Muscle layer of duodenum (tissue), 2 donors: ENCODE data around the gene SH3PXD2A.
"Not testable (repeated sequence)": the region's sequence is repeated elsewhere in the genome, so short reads cannot be mapped to it uniquely, and the experiment has no call there.

Experiments
- H3K27ac ChIP-seq: one replicate; pipeline ENCODE4 v1.7.0; 2013; ENCODE audit warnings: mild to moderate bottlenecking, low read length
- H3K27me3 ChIP-seq: one replicate; pipeline ENCODE4 v1.7.0; 2013; ENCODE audit warnings: low read depth, mild to moderate bottlenecking, control low read depth, low read length
- H3K36me3 ChIP-seq, 2 donors: one replicate each; pipeline ENCODE4 v1.7.0; 2013; ENCODE audit warnings: low read length in 2 of 2, control low read depth in 1 of 2, mild to moderate bottlenecking in 1 of 2; ENCODE audit not compliant: insufficient read depth in 2 of 2, control insufficient read depth in 1 of 2
- H3K4me1 ChIP-seq, 2 donors: one replicate each; pipeline ENCODE4 v1.7.0; 2013; ENCODE audit warnings: low read length in 2 of 2, mild to moderate bottlenecking in 2 of 2, control low read depth in 1 of 2, moderate library complexity in 1 of 2; ENCODE audit not compliant: insufficient read depth in 2 of 2, control insufficient read depth in 1 of 2
- H3K4me3 ChIP-seq, 2 donors: one replicate each; pipeline ENCODE4 v1.7.0; 2013; ENCODE audit warnings: low read length in 2 of 2, low read depth in 1 of 2, mild to moderate bottlenecking in 1 of 2
- H3K9me3 ChIP-seq, 2 donors: one replicate each; pipeline ENCODE4 v1.7.0; 2013; ENCODE audit warnings: low read length in 2 of 2, control low read depth in 1 of 2, mild to moderate bottlenecking in 1 of 2; ENCODE audit not compliant: control insufficient read depth in 1 of 2
- donor health status: healthy.

Gene SH3PXD2A

GRCh38 chr10:103734731-103735130, 120.6 kb downstream of the SH3PXD2A start:
- no peaks in the 10 kb centered on the region for H3K27me3 ChIP-seq
- no peaks in the 10 kb centered on the region for H3K36me3 ChIP-seq
- H3K4me3 ChIP-seq = no peak overlapping the region
- H3K27ac ChIP-seq = peak overlapping the region; percentile 37
- peaks cover 10 to 21% of the 10 kb centered on the region in 2 donors for H3K4me1 ChIP-seq
- no peaks in the 10 kb centered on the region for H3K9me3 ChIP-seq

- peaks cover 0 to 8% of the 10 kb centered on the region in 2 donors for H3K4me1 ChIP-seq
- no peaks in the 10 kb centered on the region for H3K9me3 ChIP-seq
- H3K36me3 ChIP-seq = no peaks in the 10 kb centered on the region
- H3K4me3 ChIP-seq = no peak overlapping the region
- H3K27ac ChIP-seq = no peak overlapping the region
- no peaks in the 10 kb centered on the region for H3K27me3 ChIP-seq
Observed at GRCh38 chr10:103733045-103733419, 122.3 kb downstream of the SH3PXD2A start.

- Histone ChIP-seq H3K4me1 (peaks cover 0 to 10% of the 10 kb centered on the region in 2 donors), H3K9me3 (no peaks in the 10 kb centered on the region), H3K4me3 (no peak overlapping the region), H3K36me3 (no peaks in the 10 kb centered on the region), H3K27ac (no peak overlapping the region), H3K27me3 (no peaks in the 10 kb centered on the region)
Observed at GRCh38 chr10:103732339-103733044, 122.9 kb downstream of the SH3PXD2A start.

GRCh38 chr10:103731609-103732270, 123.6 kb downstream of the SH3PXD2A start:
- no peaks in the 10 kb centered on the region for H3K36me3 ChIP-seq
- no peaks in the 10 kb centered on the region for H3K9me3 ChIP-seq
- no peak overlapping the region for H3K4me3 ChIP-seq
- H3K27me3 ChIP-seq = no peaks in the 10 kb centered on the region
- H3K4me1 ChIP-seq = peaks cover 0 to 15% of the 10 kb centered on the region in 2 donors
- H3K27ac ChIP-seq = no peak overlapping the region

- not testable (repeated sequence) for H3K27me3 ChIP-seq, H3K36me3 ChIP-seq, H3K9me3 ChIP-seq, H3K27ac ChIP-seq, H3K4me3 ChIP-seq
- H3K4me1 ChIP-seq = peaks cover 0 to 15% of the 10 kb centered on the region in 2 donors
Observed at GRCh38 chr10:103731026-103731425, 124.3 kb downstream of the SH3PXD2A start.

GRCh38 chr10:103729851-103730250, 125.5 kb downstream of the SH3PXD2A start:
- no peaks in the 10 kb centered on the region for H3K27me3 ChIP-seq
- no peak overlapping the region for H3K4me3 ChIP-seq
- peaks cover 0 to 15% of the 10 kb centered on the region in 2 donors for H3K4me1 ChIP-seq
- no peaks in the 10 kb centered on the region for H3K9me3 ChIP-seq
- H3K36me3 ChIP-seq = no peaks in the 10 kb centered on the region
- no peak overlapping the region for H3K27ac ChIP-seq

- H3K4me3 ChIP-seq = no peak overlapping the region
- no peaks in the 10 kb centered on the region for H3K27me3 ChIP-seq
- H3K27ac ChIP-seq = no peak overlapping the region
- H3K36me3 ChIP-seq = peaks cover 2 to 3% of the 10 kb centered on the region in 2 donors
- H3K4me1 ChIP-seq = peaks cover 0 to 15% of the 10 kb centered on the region in 2 donors
- H3K9me3 ChIP-seq = no peaks in the 10 kb centered on the region
Observed at GRCh38 chr10:103727991-103728689, 127.2 kb downstream of the SH3PXD2A start.

GRCh38 chr10:103727546-103727963, 127.8 kb downstream of the SH3PXD2A start:
- Histone ChIP-seq H3K27ac (no peak overlapping the region), H3K27me3 (no peaks in the 10 kb centered on the region), H3K36me3 (peaks cover 3 to 5% of the 10 kb centered on the region in 2 donors), H3K4me1 (peaks cover 0 to 15% of the 10 kb centered on the region in 2 donors), H3K4me3 (no peak overlapping the region), H3K9me3 (no peaks in the 10 kb centered on the region)

- Histone ChIP-seq H3K9me3 (no peaks in the 10 kb centered on the region), H3K36me3 (peaks cover 3 to 5% of the 10 kb centered on the region in 2 donors), H3K27ac (no peak overlapping the region), H3K4me3 (no peak overlapping the region), H3K27me3 (no peaks in the 10 kb centered on the region), H3K4me1 (peaks cover 0 to 15% of the 10 kb centered on the region in 2 donors)
Observed at GRCh38 chr10:103726637-103727036, 128.7 kb downstream of the SH3PXD2A start.

GRCh38 chr10:103725242-103725641, 130.1 kb downstream of the SH3PXD2A start:
- no peak overlapping the region for H3K27ac ChIP-seq
- no peaks in the 10 kb centered on the region for H3K27me3 ChIP-seq
- H3K36me3 ChIP-seq = peaks cover 3 to 12% of the 10 kb centered on the region in 2 donors
- H3K4me3 ChIP-seq = no peak overlapping the region
- H3K4me1 ChIP-seq = peaks cover 0 to 20% of the 10 kb centered on the region in 2 donors
- no peaks in the 10 kb centered on the region for H3K9me3 ChIP-seq

- peaks cover 0 to 22% of the 10 kb centered on the region in 2 donors for H3K4me1 ChIP-seq
- H3K36me3 ChIP-seq = peaks cover 3 to 12% of the 10 kb centered on the region in 2 donors
- no peaks in the 10 kb centered on the region for H3K9me3 ChIP-seq
- no peaks in the 10 kb centered on the region for H3K27me3 ChIP-seq
- H3K27ac ChIP-seq = no peak overlapping the region
- H3K4me3 ChIP-seq = no peak overlapping the region
Observed at GRCh38 chr10:103724771-103725170, 130.6 kb downstream of the SH3PXD2A start.
